Trophoblast cell (in vitro differentiated cells and primary cell): ENCODE results near the gene ZNF296.

Source experiments
- DNase-seq, 2 donors: peaks; one replicate each; pipeline ENCODE4 v3.0.0-alpha.2; 2016
- H2AFZ ChIP-seq: 2 replicates; pipeline ENCODE4 v1.6.1; 2013; ENCODE audit warnings: low read length, moderate library complexity, mild to moderate bottlenecking; ENCODE audit not compliant: insufficient read depth, poor library complexity
- H2AK5ac ChIP-seq: 2 replicates; pipeline ENCODE4 v1.6.1; 2013; ENCODE audit warnings: mild to moderate bottlenecking, low read length
- H2BK120ac ChIP-seq: 2 replicates; pipeline ENCODE4 v1.6.1; 2013; ENCODE audit warnings: low read length, mild to moderate bottlenecking, moderate library complexity; ENCODE audit not compliant: insufficient read depth, poor library complexity
- H2BK12ac ChIP-seq: 2 replicates; pipeline ENCODE4 v1.6.1; 2013; ENCODE audit warnings: mild to moderate bottlenecking, low read length, moderate library complexity
- H2BK5ac ChIP-seq: 2 replicates; pipeline ENCODE4 v1.6.1; 2013; ENCODE audit warnings: low read length, low read depth, moderate library complexity, mild to moderate bottlenecking; ENCODE audit not compliant: poor library complexity
- H3K14ac ChIP-seq: 2 replicates; pipeline ENCODE4 v1.6.1; 2013; ENCODE audit warnings: mild to moderate bottlenecking, low read length
- H3K18ac ChIP-seq: 2 replicates; pipeline ENCODE4 v1.6.1; 2013; ENCODE audit warnings: mild to moderate bottlenecking, low read length
- H3K23ac ChIP-seq: 2 replicates; pipeline ENCODE4 v1.6.1; 2013; ENCODE audit warnings: low read length
- H3K27ac ChIP-seq: 2 replicates; pipeline ENCODE4 v1.5.1; 2013; ENCODE audit warnings: low read depth, mild to moderate bottlenecking, inconsistent platforms, low read length, moderate library complexity
- H3K27me3 ChIP-seq: 2 replicates; pipeline ENCODE4 v1.6.1; 2013; ENCODE audit warnings: inconsistent platforms, mild to moderate bottlenecking, low read length, moderate library complexity; ENCODE audit not compliant: insufficient read depth
- H3K36me3 ChIP-seq, 2 experiments: 1 replicate in 1 of 2; 2 replicates in 1 of 2; pipeline ENCODE4 v1.6.1; 2013; ENCODE audit warnings: low read length in 2 of 2, mild to moderate bottlenecking in 2 of 2, moderate library complexity in 1 of 2; ENCODE audit not compliant: insufficient read depth in 2 of 2, control insufficient read depth in 1 of 2
- H3K4ac ChIP-seq: 2 replicates; pipeline ENCODE4 v1.6.1; 2013; ENCODE audit warnings: low read depth, mild to moderate bottlenecking, low read length, moderate library complexity
- H3K4me1 ChIP-seq, 2 experiments: 1 replicate in 1 of 2; 2 replicates in 1 of 2; pipeline ENCODE4 v1.6.1; 2013; ENCODE audit warnings: low read length in 2 of 2, mild to moderate bottlenecking in 2 of 2, moderate library complexity in 1 of 2; ENCODE audit not compliant: insufficient read depth in 2 of 2, control insufficient read depth in 1 of 2
- H3K4me2 ChIP-seq: 2 replicates; pipeline ENCODE4 v1.6.1; 2013; ENCODE audit warnings: inconsistent platforms, mild to moderate bottlenecking, low read length, moderate library complexity
- H3K4me3 ChIP-seq: 2 replicates; pipeline ENCODE4 v1.5.1; 2013; ENCODE audit warnings: mild to moderate bottlenecking, low read depth, low read length, inconsistent platforms
- H3K79me1 ChIP-seq: one replicate; pipeline ENCODE4 v1.6.1; 2013; ENCODE audit warnings: low read length
- H3K79me2 ChIP-seq: 2 replicates; pipeline ENCODE4 v1.6.1; 2013; ENCODE audit warnings: low read length, mild to moderate bottlenecking; ENCODE audit not compliant: control insufficient read depth, insufficient read depth, poor library complexity
- H3K9ac ChIP-seq: 2 replicates; pipeline ENCODE4 v1.6.1; 2013; ENCODE audit warnings: mild to moderate bottlenecking, low read length
- H3K9me3 ChIP-seq: 2 replicates; pipeline ENCODE4 v1.6.1; 2013; ENCODE audit warnings: low read depth, mild to moderate bottlenecking, control low read depth, inconsistent platforms, low read length; ENCODE audit not compliant: insufficient read depth
- H4K12ac ChIP-seq: 2 replicates; pipeline ENCODE4 v1.6.1; 2013; ENCODE audit warnings: low read depth, mild to moderate bottlenecking, low read length, moderate library complexity
- H4K8ac ChIP-seq: 2 replicates; pipeline ENCODE4 v1.6.1; 2013; ENCODE audit warnings: low read depth, mild to moderate bottlenecking, low read length, moderate library complexity
- H4K91ac ChIP-seq: one replicate; pipeline ENCODE4 v1.6.1; 2013; ENCODE audit warnings: low read depth, mild to moderate bottlenecking, low read length, moderate library complexity
- WGBS: extraction: QIAGEN DNeasy Blood & Tissue Kit; methylation state at CpG from one replicate; pipeline ENCODE4 v1.1.7; 2013; ENCODE audit warnings: missing lambda C conversion rate; ENCODE audit not compliant: insufficient read length, insufficient coverage; ENCODE audit errors: extremely low coverage; 5-methylcytosine and 5-hydroxymethylcytosine counted together

Gene ZNF296

DNA sequence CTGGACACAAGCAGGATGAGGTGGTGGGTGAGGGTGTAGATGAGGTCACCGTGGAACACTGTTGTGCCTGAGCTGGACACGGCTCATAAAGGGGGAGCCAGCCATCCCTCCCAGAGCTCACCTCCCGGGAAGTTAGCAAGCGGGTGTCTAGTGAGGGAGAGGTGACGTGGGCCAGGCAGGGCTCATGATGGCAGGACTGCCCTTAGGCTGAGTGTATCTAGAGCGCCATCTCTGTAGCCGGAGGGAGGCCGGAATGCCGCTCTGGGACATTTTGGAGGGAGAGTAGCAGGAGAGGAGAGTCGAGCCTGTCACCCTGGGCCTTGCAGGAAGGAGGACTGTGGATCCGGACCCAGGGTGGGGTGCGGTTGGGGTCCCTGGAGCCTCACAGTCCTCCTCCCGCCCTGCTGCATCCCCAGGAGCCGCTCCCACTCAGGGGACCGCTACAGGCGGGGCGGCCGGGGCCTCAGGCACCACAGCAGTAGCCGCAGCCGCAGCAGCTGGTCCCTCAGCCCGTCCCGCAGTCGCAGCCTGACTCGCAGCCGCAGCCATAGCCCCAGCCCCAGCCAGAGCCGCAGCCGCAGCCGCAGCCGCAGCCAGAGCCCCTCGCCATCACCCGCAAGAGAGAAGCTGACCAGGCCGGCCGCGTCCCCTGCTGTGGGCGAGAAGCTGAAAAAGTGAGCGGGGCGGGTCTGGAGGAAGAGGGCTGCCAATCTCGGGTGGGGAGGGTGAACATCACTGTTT lies 9.2 kb downstream of the ZNF296 start:
- Histone ChIP-seq H3K27me3 (no peaks in the 10 kb centered on the region), H3K18ac (no peak overlapping the region), H3K9me3 (no peaks in the 10 kb centered on the region), H3K4me3 (no peak overlapping the region), H3K23ac (no peak overlapping the region), H3K27ac (no peak overlapping the region), H4K12ac (no peak overlapping the region), H2AK5ac (no peak overlapping the region), H2BK5ac (no peak overlapping the region), H2BK120ac (no peak overlapping the region), H2AFZ (no peak overlapping the region), H3K4ac (no peak overlapping the region), H3K14ac (no peak overlapping the region), H3K9ac (no peak overlapping the region), H3K79me2 (no peaks in the 10 kb centered on the region), H3K36me3 (peaks cover 79 to 81% of the 10 kb centered on the region in 2 experiments), H3K4me2 (no peak overlapping the region), H2BK12ac (no peak overlapping the region), H3K79me1 (no peaks in the 10 kb centered on the region), H4K91ac (no peak overlapping the region), H3K4me1 (no peaks in the 10 kb centered on the region), H4K8ac (no peak overlapping the region)
- no CpG with 5 or more reads among the region's 38 CpGs for WGBS
- peak; percentile 88 to 96 for DNase-seq

- Histone ChIP-seq H3K4me1 (no peaks in the 10 kb centered on the region), H2BK12ac (no peak overlapping the region), H2AFZ (no peak overlapping the region), H3K27me3 (no peaks in the 10 kb centered on the region), H3K4ac (no peak overlapping the region), H3K27ac (no peak overlapping the region), H3K23ac (no peak overlapping the region), H3K4me3 (no peak overlapping the region), H3K36me3 (peaks cover 78 to 81% of the 10 kb centered on the region in 2 experiments), H2AK5ac (no peak overlapping the region), H4K8ac (no peak overlapping the region), H2BK120ac (no peak overlapping the region), H4K91ac (no peak overlapping the region), H3K4me2 (no peak overlapping the region), H3K18ac (no peak overlapping the region), H3K79me2 (no peaks in the 10 kb centered on the region), H3K79me1 (no peaks in the 10 kb centered on the region), H3K14ac (no peak overlapping the region), H2BK5ac (no peak overlapping the region), H3K9me3 (no peaks in the 10 kb centered on the region), H3K9ac (no peak overlapping the region), H4K12ac (no peak overlapping the region)
- DNase-seq: no peak
- no CpG with 5 or more reads among the region's 85 CpGs for WGBS
Measured at GRCh38 chr19:45063851-45064801, 12.2 kb downstream of the ZNF296 start.

GRCh38 chr19:45061965-45062364 lies 14.3 kb downstream of the ZNF296 start:
- Histone ChIP-seq H3K4me3 (no peak overlapping the region), H3K23ac (no peak overlapping the region), H2BK120ac (no peak overlapping the region), H3K4me1 (no peaks in the 10 kb centered on the region), H3K18ac (no peak overlapping the region), H2BK12ac (no peak overlapping the region), H3K14ac (no peak overlapping the region), H2AFZ (no peak overlapping the region), H4K8ac (no peak overlapping the region), H3K4ac (no peak overlapping the region), H2BK5ac (no peak overlapping the region), H4K12ac (no peak overlapping the region), H2AK5ac (no peak overlapping the region), H3K27ac (no peak overlapping the region), H4K91ac (no peak overlapping the region), H3K9ac (no peak overlapping the region), H3K79me1 (no peaks in the 10 kb centered on the region), H3K36me3 (peaks cover 78 to 81% of the 10 kb centered on the region in 2 experiments), H3K27me3 (no peaks in the 10 kb centered on the region), H3K9me3 (no peaks in the 10 kb centered on the region), H3K79me2 (no peaks in the 10 kb centered on the region), H3K4me2 (no peak overlapping the region)
- no CpG with 5 or more reads among the region's 4 CpGs for WGBS
- no peak for DNase-seq

DNA sequence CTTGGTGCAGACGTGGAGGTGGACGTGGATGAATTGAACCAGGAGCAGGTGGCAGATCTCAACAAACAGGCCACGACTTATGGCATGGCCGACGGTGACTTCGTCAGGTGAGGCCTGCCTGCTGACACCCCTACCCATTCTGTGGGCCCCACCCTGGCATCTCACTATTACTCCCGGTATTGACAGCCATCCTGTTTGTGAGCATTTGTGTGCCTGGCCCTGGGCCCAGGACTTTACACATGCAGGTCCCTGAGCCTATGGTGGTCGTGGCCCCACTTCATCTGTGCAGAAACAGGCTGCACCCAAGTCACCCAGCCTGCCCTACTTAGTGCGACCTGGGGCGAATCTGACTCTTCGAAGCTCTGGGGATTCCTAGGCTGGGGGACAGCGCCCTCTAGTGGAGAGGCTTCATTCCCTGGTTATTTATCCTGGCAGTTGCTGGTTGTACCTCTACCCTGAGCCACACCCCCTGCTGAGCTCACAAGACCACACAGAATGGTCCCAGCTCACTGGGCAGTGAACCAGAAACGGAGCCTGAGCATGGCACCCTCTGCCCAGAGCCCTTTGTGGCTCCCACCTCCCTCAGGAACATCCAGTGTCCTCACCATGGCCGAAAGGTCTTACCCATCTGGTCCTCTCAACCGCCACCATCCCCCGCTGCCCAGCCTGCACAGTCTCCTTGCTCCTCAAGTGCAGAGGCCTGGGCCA lies 16.9 kb downstream of the ZNF296 start:
- Histone ChIP-seq H3K27ac (no peak overlapping the region), H4K91ac (no peak overlapping the region), H2BK12ac (no peak overlapping the region), H2AK5ac (no peak overlapping the region), H3K4me2 (no peak overlapping the region), H3K4me3 (no peak overlapping the region), H3K9me3 (no peaks in the 10 kb centered on the region), H2BK5ac (no peak overlapping the region), H3K79me2 (no peaks in the 10 kb centered on the region), H4K12ac (no peak overlapping the region), H3K9ac (no peak overlapping the region), H3K14ac (no peak overlapping the region), H3K4ac (no peak overlapping the region), H4K8ac (no peak overlapping the region), H3K79me1 (no peaks in the 10 kb centered on the region), H3K36me3 (peaks cover 85 to 86% of the 10 kb centered on the region in 2 experiments), H2AFZ (no peak overlapping the region), H3K4me1 (no peaks in the 10 kb centered on the region), H2BK120ac (no peak overlapping the region), H3K27me3 (no peaks in the 10 kb centered on the region), H3K23ac (no peak overlapping the region), H3K18ac (no peak overlapping the region)
- DNase-seq: peak; percentile 80 to 91
- no CpG with 5 or more reads among the region's 16 CpGs for WGBS
